Tibial nerve (tissue), 3 donors: ENCODE results near the gene NXPH2.

Experiments used
- EP300 ChIP-seq, 2 donors: sonication (generic); formaldehyde crosslinking; IDR thresholded peaks; one replicate each; pipeline ENCODE4 v1.6.1; 2017; ENCODE audit warnings: antibody characterized with exemption in 2 of 2, mild to moderate bottlenecking in 1 of 2
- POLR2A ChIP-seq, 2 donors: fragments of 450-650 bp; IDR thresholded peaks; one replicate each; pipeline ENCODE4 v1.6.1; 2017; ENCODE audit warnings: antibody characterized with exemption in 2 of 2, mild to moderate bottlenecking in 2 of 2, moderate library complexity in 2 of 2

GRCh38 chr2:138632066-138632620 is 148.0 kb downstream of the NXPH2 start:
- no peak for TF ChIP-seq EP300 (IDR thresholded peaks at IDR 0.05)
- no peak for TF ChIP-seq POLR2A (IDR thresholded peaks at IDR 0.05)
